Memory B cell (primary cell): ENCODE measurements around the gene LDLRAD4.

Experiments
- ATAC-seq: fragments of 150-1000 bp; cut with Tn5 transposase; 2 replicates; pipeline ENCODE4 v1.10.0; 2021; ENCODE audit warnings: low read depth, mild to moderate bottlenecking, moderate library complexity
- DNase-seq, 2 donors: peaks; one replicate each; pipeline ENCODE4 v3.0.0; 2022; ENCODE audit warnings: low spot score in 2 of 2
- H3K27ac Mint-ChIP-seq: one replicate; pipeline ENCODE4 v1.8.0; 2022; ENCODE audit warnings: mild to moderate bottlenecking, moderate library complexity, mixed read lengths
- H3K27me3 Mint-ChIP-seq: one replicate; pipeline ENCODE4 v1.8.0; 2022; ENCODE audit warnings: mixed read lengths
- H3K36me3 Mint-ChIP-seq: one replicate; pipeline ENCODE4 v1.8.0; 2022; ENCODE audit warnings: mild to moderate bottlenecking, mixed read lengths
- H3K4me1 Mint-ChIP-seq: one replicate; pipeline ENCODE4 v1.8.0; 2022; ENCODE audit warnings: mixed read lengths
- H3K4me3 Mint-ChIP-seq: one replicate; pipeline ENCODE4 v1.8.0; 2022; ENCODE audit warnings: mild to moderate bottlenecking, moderate library complexity, mixed read lengths
- H3K9me3 Mint-ChIP-seq: one replicate; pipeline ENCODE4 v1.8.0; 2022; ENCODE audit warnings: mixed read lengths

LDLRAD4 gene

GRCh38 chr18:13265911-13266217 is 47.3 kb downstream of the LDLRAD4 start:
- Mint-ChIP-seq H3K4me3 (no peak overlapping the region), H3K4me1 (peaks cover 9% of the 10 kb centered on the region), H3K36me3 (no peaks in the 10 kb centered on the region), H3K9me3 (no peaks in the 10 kb centered on the region), H3K27me3 (peaks cover 23% of the 10 kb centered on the region), H3K27ac (no peak overlapping the region)
- no peak for ATAC-seq
- no peak for DNase-seq

GRCh38 chr18:13266218-13267100 is 47.9 kb downstream of the LDLRAD4 start:
- DNase-seq = no peak
- peaks cover 9% of the 10 kb centered on the region for H3K4me1 Mint-ChIP-seq
- H3K4me3 Mint-ChIP-seq = no peak overlapping the region
- no peaks in the 10 kb centered on the region for H3K36me3 Mint-ChIP-seq
- no peak overlapping the region for H3K27ac Mint-ChIP-seq
- ATAC-seq = no peak
- H3K9me3 Mint-ChIP-seq = no peaks in the 10 kb centered on the region
- peaks cover 22% of the 10 kb centered on the region for H3K27me3 Mint-ChIP-seq

GRCh38 chr18:13267431-13267873 is 48.9 kb downstream of the LDLRAD4 start:
- peaks cover 16% of the 10 kb centered on the region for H3K27me3 Mint-ChIP-seq
- no peak overlapping the region for H3K27ac Mint-ChIP-seq
- no peak overlapping the region for H3K4me3 Mint-ChIP-seq
- no peaks in the 10 kb centered on the region for H3K9me3 Mint-ChIP-seq
- peaks cover 5% of the 10 kb centered on the region for H3K4me1 Mint-ChIP-seq
- ATAC-seq (no peak), DNase-seq (no peak)
- H3K36me3 Mint-ChIP-seq = no peaks in the 10 kb centered on the region

GRCh38 chr18:13268158-13269012 is 49.8 kb downstream of the LDLRAD4 start:
- Mint-ChIP-seq H3K9me3 (no peaks in the 10 kb centered on the region), H3K27me3 (peaks cover 15% of the 10 kb centered on the region), H3K4me1 (peaks cover 5% of the 10 kb centered on the region), H3K4me3 (no peak overlapping the region), H3K36me3 (no peaks in the 10 kb centered on the region), H3K27ac (no peak overlapping the region)
- ATAC-seq = no peak
- no peak for DNase-seq

- H3K4me1 Mint-ChIP-seq = peaks cover 5% of the 10 kb centered on the region
- H3K27me3 Mint-ChIP-seq = peaks cover 15% of the 10 kb centered on the region
- H3K27ac Mint-ChIP-seq = no peak overlapping the region
- no peaks in the 10 kb centered on the region for H3K9me3 Mint-ChIP-seq
- ATAC-seq = no peak
- no peak overlapping the region for H3K4me3 Mint-ChIP-seq
- DNase-seq = no peak
- no peaks in the 10 kb centered on the region for H3K36me3 Mint-ChIP-seq
Observed at GRCh38 chr18:13269013-13269280, 50.4 kb downstream of the LDLRAD4 start.

GRCh38 chr18:13269521-13270011 is 51.0 kb downstream of the LDLRAD4 start:
- Mint-ChIP-seq H3K4me3 (no peak overlapping the region), H3K9me3 (no peaks in the 10 kb centered on the region), H3K27me3 (peaks cover 16% of the 10 kb centered on the region), H3K36me3 (no peaks in the 10 kb centered on the region), H3K27ac (no peak overlapping the region), H3K4me1 (peaks cover 5% of the 10 kb centered on the region)
- DNase-seq (no peak), ATAC-seq (no peak)

- Mint-ChIP-seq H3K4me3 (no peak overlapping the region), H3K27ac (no peak overlapping the region), H3K36me3 (no peaks in the 10 kb centered on the region), H3K4me1 (peaks cover 5% of the 10 kb centered on the region), H3K9me3 (no peaks in the 10 kb centered on the region), H3K27me3 (peaks cover 13% of the 10 kb centered on the region)
- no peak for DNase-seq
- ATAC-seq = no peak
Observed at GRCh38 chr18:13270279-13270855, 51.8 kb downstream of the LDLRAD4 start.

- no peaks in the 10 kb centered on the region for H3K36me3 Mint-ChIP-seq
- ATAC-seq = no peak
- H3K4me3 Mint-ChIP-seq = no peak overlapping the region
- H3K9me3 Mint-ChIP-seq = no peaks in the 10 kb centered on the region
- peaks cover 5% of the 10 kb centered on the region for H3K4me1 Mint-ChIP-seq
- DNase-seq = no peak
- H3K27ac Mint-ChIP-seq = no peak overlapping the region
- H3K27me3 Mint-ChIP-seq = peaks cover 11% of the 10 kb centered on the region
Observed at GRCh38 chr18:13271302-13271911, 52.8 kb downstream of the LDLRAD4 start.

GRCh38 chr18:13272416-13272815 is 53.9 kb downstream of the LDLRAD4 start:
- H3K27ac Mint-ChIP-seq = no peak overlapping the region
- peaks cover 11% of the 10 kb centered on the region for H3K27me3 Mint-ChIP-seq
- DNase-seq (no peak), ATAC-seq (no peak)
- no peaks in the 10 kb centered on the region for H3K9me3 Mint-ChIP-seq
- no peaks in the 10 kb centered on the region for H3K36me3 Mint-ChIP-seq
- no peak overlapping the region for H3K4me3 Mint-ChIP-seq
- H3K4me1 Mint-ChIP-seq = peaks cover 3% of the 10 kb centered on the region

GRCh38 chr18:13273800-13274199 is 55.2 kb downstream of the LDLRAD4 start:
- Mint-ChIP-seq H3K27ac (no peak overlapping the region), H3K36me3 (no peaks in the 10 kb centered on the region), H3K27me3 (peaks cover 8% of the 10 kb centered on the region), H3K4me1 (no peaks in the 10 kb centered on the region), H3K9me3 (no peaks in the 10 kb centered on the region), H3K4me3 (no peak overlapping the region)
- ATAC-seq (no peak), DNase-seq (no peak)

GRCh38 chr18:13275075-13275474 is 56.5 kb downstream of the LDLRAD4 start:
- Mint-ChIP-seq H3K4me3 (no peak overlapping the region), H3K9me3 (no peaks in the 10 kb centered on the region), H3K4me1 (peaks cover 7% of the 10 kb centered on the region), H3K27ac (no peak overlapping the region), H3K36me3 (no peaks in the 10 kb centered on the region), H3K27me3 (peaks cover 3% of the 10 kb centered on the region)
- DNase-seq (no peak), ATAC-seq (no peak)

- DNase-seq (no peak), ATAC-seq (no peak)
- H3K9me3 Mint-ChIP-seq = no peaks in the 10 kb centered on the region
- no peak overlapping the region for H3K4me3 Mint-ChIP-seq
- no peaks in the 10 kb centered on the region for H3K36me3 Mint-ChIP-seq
- H3K27me3 Mint-ChIP-seq = peaks cover 2% of the 10 kb centered on the region
- H3K4me1 Mint-ChIP-seq = peaks cover 7% of the 10 kb centered on the region
- H3K27ac Mint-ChIP-seq = no peak overlapping the region
Observed at GRCh38 chr18:13276530-13277520, 58.3 kb downstream of the LDLRAD4 start.

- no peak overlapping the region for H3K4me3 Mint-ChIP-seq
- peaks cover 7% of the 10 kb centered on the region for H3K4me1 Mint-ChIP-seq
- ATAC-seq (no peak), DNase-seq (no peak)
- no peaks in the 10 kb centered on the region for H3K36me3 Mint-ChIP-seq
- H3K27ac Mint-ChIP-seq = no peak overlapping the region
- peaks cover 4% of the 10 kb centered on the region for H3K27me3 Mint-ChIP-seq
- H3K9me3 Mint-ChIP-seq = no peaks in the 10 kb centered on the region
Observed at GRCh38 chr18:13278062-13278630, 59.6 kb downstream of the LDLRAD4 start.
